Measurements from ENCODE around the gene AP1G1. TPM values are rescaled to one million over a fixed set of nuclear protein-coding genes. Genes with fewer than 3 reads are reported as not detected.
"Not testable (repeated sequence)": the region's sequence is repeated elsewhere in the genome, so short reads cannot be mapped to it uniquely, and the experiment has no call there.

AP1G1 gene
- total RNA-seq, 1 donor from 2014 or later, result 56.0 TPM

GRCh38 chr16:71843572-71843971 is 34.9 kb upstream of the AP1G1 start:
- H3K36me3 ChIP-seq (ENCODE audit: control insufficient read depth, insufficient read depth, low read length), result no peaks in the 10 kb centered on the region
- DNase-seq (ENCODE audit: low read depth), result no peak
- H3K4me3 ChIP-seq (ENCODE audit: low read depth, low read length), result no peak overlapping the region
- H3K27me3 ChIP-seq (ENCODE audit: control insufficient read depth, insufficient read depth, low read length), result no peaks in the 10 kb centered on the region
- TF ChIP-seq, protein P1, sequence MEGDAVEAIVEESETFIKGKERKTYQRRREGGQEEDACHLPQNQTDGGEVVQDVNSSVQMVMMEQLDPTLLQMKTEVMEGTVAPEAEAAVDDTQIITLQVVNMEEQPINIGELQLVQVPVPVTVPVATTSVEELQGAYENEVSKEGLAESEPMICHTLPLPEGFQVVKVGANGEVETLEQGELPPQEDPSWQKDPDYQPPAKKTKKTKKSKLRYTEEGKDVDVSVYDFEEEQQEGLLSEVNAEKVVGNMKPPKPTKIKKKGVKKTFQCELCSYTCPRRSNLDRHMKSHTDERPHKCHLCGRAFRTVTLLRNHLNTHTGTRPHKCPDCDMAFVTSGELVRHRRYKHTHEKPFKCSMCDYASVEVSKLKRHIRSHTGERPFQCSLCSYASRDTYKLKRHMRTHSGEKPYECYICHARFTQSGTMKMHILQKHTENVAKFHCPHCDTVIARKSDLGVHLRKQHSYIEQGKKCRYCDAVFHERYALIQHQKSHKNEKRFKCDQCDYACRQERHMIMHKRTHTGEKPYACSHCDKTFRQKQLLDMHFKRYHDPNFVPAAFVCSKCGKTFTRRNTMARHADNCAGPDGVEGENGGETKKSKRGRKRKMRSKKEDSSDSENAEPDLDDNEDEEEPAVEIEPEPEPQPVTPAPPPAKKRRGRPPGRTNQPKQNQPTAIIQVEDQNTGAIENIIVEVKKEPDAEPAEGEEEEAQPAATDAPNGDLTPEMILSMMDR (IDR thresholded peaks at IDR 0.05; ENCODE audit: insufficient read depth, low read length, poor library complexity, severe bottlenecking), result no peak

DNA sequence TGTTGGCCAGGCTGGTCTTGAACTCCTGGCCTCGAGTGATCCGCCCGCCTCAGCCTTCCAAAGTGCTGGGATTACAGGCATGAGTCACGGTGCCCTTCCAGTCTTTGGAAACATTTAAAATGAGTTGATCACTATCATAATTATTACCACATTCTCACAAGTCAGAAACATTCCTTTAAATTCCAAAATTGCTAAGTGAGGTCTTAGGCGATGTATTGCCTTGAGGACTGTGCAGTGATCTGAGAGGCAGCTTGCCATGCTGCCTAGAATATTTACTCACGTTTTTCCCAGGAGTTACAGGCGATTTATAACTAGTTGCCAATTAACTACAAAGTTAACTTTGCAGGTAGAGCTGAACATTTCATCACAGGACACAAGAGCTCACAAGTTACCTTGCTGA is 31.4 kb upstream of the AP1G1 start:
- no peaks in the 10 kb centered on the region for H3K36me3 ChIP-seq (ENCODE audit: control insufficient read depth, insufficient read depth, low read length)
- DNase-seq (ENCODE audit: low read depth), result no peak
- TF ChIP-seq, protein P1 (IDR thresholded peaks at IDR 0.05; ENCODE audit: insufficient read depth, low read length, poor library complexity, severe bottlenecking), result no peak
- no peaks in the 10 kb centered on the region for H3K27me3 ChIP-seq (ENCODE audit: control insufficient read depth, insufficient read depth, low read length)
- no peak overlapping the region for H3K4me3 ChIP-seq (ENCODE audit: low read depth, low read length)

DNA sequence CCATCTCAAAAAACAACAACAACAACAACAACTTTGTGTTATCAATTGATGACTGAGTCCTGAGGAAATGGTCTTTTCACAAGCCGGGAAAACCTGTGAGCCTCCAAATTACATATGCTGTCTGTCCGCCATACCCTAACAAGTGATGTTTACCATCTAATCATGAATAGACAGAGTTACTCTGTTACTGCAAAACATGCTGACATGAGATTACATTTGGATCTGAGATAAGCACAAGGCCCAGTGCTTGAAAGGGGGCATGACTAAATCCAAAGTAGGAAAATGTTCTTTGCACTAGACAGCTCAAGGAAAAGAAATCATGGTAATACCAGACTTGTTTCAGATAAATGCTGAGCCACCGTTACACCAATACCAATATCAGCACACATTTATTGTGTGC is 28.5 kb upstream of the AP1G1 start:
- no peak for DNase-seq (ENCODE audit: low read depth)
- H3K4me3 ChIP-seq (ENCODE audit: low read depth, low read length), result no peak overlapping the region
- TF ChIP-seq, protein P1 (IDR thresholded peaks at IDR 0.05; ENCODE audit: insufficient read depth, low read length, poor library complexity, severe bottlenecking), result no peak
- H3K36me3 ChIP-seq (ENCODE audit: control insufficient read depth, insufficient read depth, low read length), result no peaks in the 10 kb centered on the region
- no peaks in the 10 kb centered on the region for H3K27me3 ChIP-seq (ENCODE audit: control insufficient read depth, insufficient read depth, low read length)

GRCh38 chr16:71834291-71834690 is 25.7 kb upstream of the AP1G1 start:
- TF ChIP-seq, protein P1 (IDR thresholded peaks at IDR 0.05; ENCODE audit: insufficient read depth, low read length, poor library complexity, severe bottlenecking), result no peak
- H3K27me3 ChIP-seq (ENCODE audit: control insufficient read depth, insufficient read depth, low read length), result no peaks in the 10 kb centered on the region
- no peaks in the 10 kb centered on the region for H3K36me3 ChIP-seq (ENCODE audit: control insufficient read depth, insufficient read depth, low read length)
- no peak overlapping the region for H3K4me3 ChIP-seq (ENCODE audit: low read depth, low read length)
- DNase-seq (ENCODE audit: low read depth), result no peak

DNA sequence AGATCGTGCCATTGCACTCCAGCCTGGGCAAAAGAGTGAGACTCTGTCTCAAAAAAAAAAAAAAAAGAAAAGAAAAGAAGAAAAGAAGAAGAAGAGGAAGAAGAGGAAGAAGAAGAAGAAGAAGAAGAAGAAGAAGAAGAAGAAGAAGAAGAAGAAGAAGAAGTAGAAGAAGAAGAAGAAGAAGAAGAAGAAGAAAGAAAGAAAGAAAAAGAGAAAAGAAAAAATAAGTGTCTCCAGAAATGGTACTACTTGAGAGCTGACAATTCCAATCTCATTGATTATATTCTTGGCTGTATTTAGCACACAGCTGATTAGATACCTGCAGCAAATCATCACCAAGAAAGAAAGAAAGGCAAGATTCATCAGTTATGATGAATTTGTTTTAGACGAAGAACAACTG is 23.5 kb upstream of the AP1G1 start:
- not testable (repeated sequence) for DNase-seq (ENCODE audit: low read depth); H3K27me3 ChIP-seq (ENCODE audit: control insufficient read depth, insufficient read depth, low read length); H3K4me3 ChIP-seq (ENCODE audit: low read depth, low read length); H3K36me3 ChIP-seq (ENCODE audit: control insufficient read depth, insufficient read depth, low read length)

DNA sequence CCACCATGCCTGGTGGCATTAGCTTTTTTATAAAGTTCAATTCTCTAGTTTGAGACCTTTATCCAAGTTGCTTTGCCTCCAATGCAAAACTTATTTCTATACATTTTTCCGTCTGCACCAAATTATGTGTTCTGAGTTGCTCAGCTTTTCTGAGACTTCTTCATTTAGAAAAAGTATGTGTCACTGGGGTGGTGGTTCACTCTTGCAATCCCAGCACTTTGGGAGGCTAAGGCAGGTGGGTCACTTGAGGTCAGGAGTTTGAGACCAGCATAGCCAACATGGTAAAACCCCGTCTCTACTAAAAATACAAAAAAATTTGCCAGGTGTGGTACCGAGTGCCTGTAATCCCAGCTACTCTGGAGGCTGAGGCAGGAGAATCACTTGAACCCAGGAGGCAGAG is 23.1 kb upstream of the AP1G1 start:
- not testable (repeated sequence) for H3K27me3 ChIP-seq (ENCODE audit: control insufficient read depth, insufficient read depth, low read length); H3K36me3 ChIP-seq (ENCODE audit: control insufficient read depth, insufficient read depth, low read length); DNase-seq (ENCODE audit: low read depth); H3K4me3 ChIP-seq (ENCODE audit: low read depth, low read length)

DNA sequence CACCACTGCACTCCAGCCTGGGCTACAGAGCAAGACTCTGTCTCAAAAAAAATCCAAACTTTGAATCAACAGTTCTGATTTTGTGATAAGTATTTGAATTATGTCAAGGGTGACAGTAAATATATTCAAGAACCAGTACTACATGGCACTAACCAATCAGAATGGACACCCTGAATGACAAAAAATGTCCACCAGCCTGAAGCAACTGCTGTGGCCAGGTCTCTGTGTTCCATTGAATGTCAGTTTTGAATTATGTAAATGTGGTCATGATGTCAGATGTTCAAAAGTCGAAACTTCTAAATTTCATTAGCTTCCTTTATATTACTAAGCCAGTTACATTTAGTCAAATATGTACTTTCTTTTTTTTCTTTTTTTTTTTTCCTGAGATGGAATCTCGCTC is 21.7 kb upstream of the AP1G1 start:
- no peak for DNase-seq (ENCODE audit: low read depth)
- no peaks in the 10 kb centered on the region for H3K36me3 ChIP-seq (ENCODE audit: control insufficient read depth, insufficient read depth, low read length)
- TF ChIP-seq, protein P1 (IDR thresholded peaks at IDR 0.05; ENCODE audit: insufficient read depth, low read length, poor library complexity, severe bottlenecking), result no peak
- H3K27me3 ChIP-seq (ENCODE audit: control insufficient read depth, insufficient read depth, low read length), result no peaks in the 10 kb centered on the region
- H3K4me3 ChIP-seq (ENCODE audit: low read depth, low read length), result no peak overlapping the region
